K562 (cell line): ENCODE data around the gene PXMP2. TPM values are rescaled to one million over a fixed set of nuclear protein-coding genes. Genes with fewer than 3 reads are reported as not detected.

Experiments used
- ATAC-seq: fragments of 200-7000 bp; cut with Tn5 transposase; 3 replicates; pipeline ENCODE4 v1.9.1; 2020; ENCODE audit warnings: moderate library complexity
- BruUV-seq: library from RNA; stranded (reverse); fragments of 400-500 nt; replicated peaks from 2 replicates; lab custom pipeline; 2021; lab: Mats Ljungman, UMichigan
- CTCF ChIA-PET: fragments of 300-600 bp; formaldehyde crosslinking; extraction: SDS; loops from one replicate; lab custom pipeline; 2021; ENCODE audit warnings: low intra/inter-chr PET ratio; lab: Yijun Ruan, JAX
- POLR2A ChIA-PET: fragments of 300-600, 350-650 bp; sonication (Branson Sonifier 250); formaldehyde crosslinking; extraction: SDS; loops from one replicate; lab custom pipeline; 2021; ENCODE audit warnings: antibody characterized with exemption, inconsistent platforms; lab: Yijun Ruan, JAX
- DNase-seq, 4 experiments: peaks; one replicate each; pipeline versions ENCODE4 v3.0.0 to v3.0.0-alpha.2; 2011 to 2018; ENCODE audit warnings: low spot score in 3 of 4, mixed read lengths in 3 of 4; ENCODE audit errors: extremely low read depth in 1 of 4
- FAIRE-seq: peaks from 2 replicates; lab custom pipeline; 2011; peaks lifted over from hg19 to GRCh38; lab: Jason Lieb, UNC
- H2AFZ ChIP-seq: 2 replicates; pipeline ENCODE4 v1.6.0; 2011; ENCODE audit warnings: low read depth, low read length, control low read depth, inconsistent platforms
- H3K27ac ChIP-seq: fragments of 200-600 bp; 3 replicates; pipeline ENCODE4 v1.8.0; 2011; ENCODE audit warnings: low read depth, mild to moderate bottlenecking, control low read depth, inconsistent platforms, low read length, moderate library complexity, mixed read lengths; ENCODE audit errors: extremely low read depth
- H3K27me3 ChIP-seq, 2 experiments: fragments of 300-600 bp in 1 of 2; 2 replicates in 1 of 2; 3 replicates in 1 of 2; pipeline versions ENCODE4 v1.6.0 to v1.8.0; 2011; ENCODE audit warnings: inconsistent platforms in 2 of 2, low read length in 2 of 2, mild to moderate bottlenecking in 1 of 2, mixed read lengths in 1 of 2, moderate library complexity in 1 of 2; ENCODE audit not compliant: control insufficient read depth in 2 of 2, insufficient read depth in 2 of 2
- H3K36me3 ChIP-seq: fragments of 300-600 bp; 3 replicates; pipeline ENCODE4 v1.8.0; 2011; ENCODE audit warnings: mild to moderate bottlenecking, low read length, inconsistent platforms; ENCODE audit not compliant: control insufficient read depth, insufficient read depth
- H3K4me1 ChIP-seq, 2 experiments: fragments of 200-600 bp in 1 of 2; replicated peaks in 1 of 2; 2 replicates in 1 of 2; 3 replicates in 1 of 2; pipeline versions ENCODE4 v1.5.1 to v1.8.0; 2011; ENCODE audit warnings: inconsistent platforms in 2 of 2, low read length in 2 of 2, mild to moderate bottlenecking in 1 of 2, mixed read lengths in 1 of 2, moderate library complexity in 1 of 2; ENCODE audit not compliant: control insufficient read depth in 2 of 2, insufficient read depth in 2 of 2
- H3K4me2 ChIP-seq: 2 replicates; pipeline ENCODE4 v1.6.1; 2011; ENCODE audit warnings: low read length, control low read depth, inconsistent platforms, mixed read lengths; ENCODE audit not compliant: insufficient read depth
- H3K4me3 ChIP-seq: fragments of 200-600 bp; sonication (generic), shearing (Covaris generic); 2 replicates; pipeline ENCODE4 v1.5.1; 2016; ENCODE audit warnings: control low read depth, inconsistent platforms
- H3K79me2 ChIP-seq: fragments of 200-600 bp; 3 replicates; pipeline ENCODE4 v1.8.0; 2011; ENCODE audit warnings: low read length, inconsistent platforms; ENCODE audit not compliant: control insufficient read depth, insufficient read depth
- H3K9ac ChIP-seq, 2 experiments: 2 replicates each; pipeline versions ENCODE4 v1.6.0 to v1.6.1; 2011; ENCODE audit warnings: low read depth in 2 of 2, low read length in 2 of 2, control low read depth in 1 of 2, inconsistent platforms in 1 of 2, mild to moderate bottlenecking in 1 of 2, mixed read lengths in 1 of 2; ENCODE audit not compliant: insufficient read depth in 1 of 2
- H3K9me1 ChIP-seq: one replicate; pipeline ENCODE4 v1.6.0; 2011; ENCODE audit warnings: inconsistent platforms, mild to moderate bottlenecking, low read length, moderate library complexity; ENCODE audit not compliant: control insufficient read depth, insufficient read depth
- H3K9me3 ChIP-seq: replicated peaks from 2 replicates; pipeline ENCODE4 v1.5.1; 2011; ENCODE audit warnings: low read depth, low read length, inconsistent platforms; ENCODE audit not compliant: control insufficient read depth, insufficient read depth
- H4K20me1 ChIP-seq: replicated peaks from 2 replicates; pipeline ENCODE4 v1.6.1; 2011; ENCODE audit warnings: low read length, inconsistent platforms, mixed read lengths; ENCODE audit not compliant: control insufficient read depth, insufficient read depth
- BCOR ChIP-seq: fragments of 450-650 bp; IDR thresholded peaks from 2 replicates; pipeline ENCODE4 v1.6.1; 2016
- BRF2 ChIP-seq: IDR thresholded peaks from 3 replicates; pipeline ENCODE4 v1.6.1; 2011; ENCODE audit warnings: borderline replicate concordance, mild to moderate bottlenecking; ENCODE audit not compliant: insufficient read length, insufficient read depth
- CBX8 ChIP-seq: fragments of 200-600 bp; sonication (generic); IDR thresholded peaks from 2 replicates; pipeline ENCODE4 v1.6.1; 2012; ENCODE audit warnings: borderline replicate concordance, mixed run types, low read depth, mild to moderate bottlenecking, moderate library complexity, mixed read lengths, low read length, control low read depth, inconsistent platforms; ENCODE audit not compliant: poor library complexity, severe bottlenecking; ENCODE audit errors: extremely low read depth
- E2F3 ChIP-seq: fragments of 250-450 bp; sonication (Bioruptor Pico); IDR thresholded peaks from 2 replicates; pipeline ENCODE4 v1.4.0; 2020; ENCODE audit warnings: mild to moderate bottlenecking
- ESRRB ChIP-seq: fragments of 250-450 bp; sonication (Bioruptor Pico); IDR thresholded peaks from 2 replicates; pipeline ENCODE4 v1.5.0; 2020; ENCODE audit warnings: mild to moderate bottlenecking, moderate library complexity, borderline replicate concordance
- FOXA1 ChIP-seq: fragments of 450-650 bp; IDR thresholded peaks from 2 replicates; pipeline ENCODE4 v1.6.1; 2016; ENCODE audit warnings: mild to moderate bottlenecking, borderline replicate concordance
- HINFP ChIP-seq: fragments of 450-650 bp; conservative IDR thresholded peaks from 2 replicates; pipeline ENCODE4 v1.6.1; 2016; ENCODE audit warnings: missing genetic modification characterization, low read depth, mild to moderate bottlenecking, control low read depth, missing compliant biosample characterization
- HMG20B ChIP-seq: fragments of 250-450 bp; sonication (Bioruptor Pico); IDR thresholded peaks from 2 replicates; pipeline ENCODE4 v1.5.0; 2021; ENCODE audit warnings: mild to moderate bottlenecking
- HNRNPL ChIP-seq: fragments of 200-400 bp; formaldehyde crosslinking; IDR thresholded peaks from 2 replicates; pipeline ENCODE4 v1.6.1; 2017; ENCODE audit warnings: low read depth, mild to moderate bottlenecking, low read length
- HNRNPLL ChIP-seq: fragments of 200-400 bp; formaldehyde crosslinking; IDR thresholded peaks from 2 replicates; pipeline ENCODE4 v1.6.1; 2017; ENCODE audit warnings: low read length, low read depth, mild to moderate bottlenecking; ENCODE audit not compliant: poor library complexity, severe bottlenecking
- MCM3 ChIP-seq: fragments of 450-650 bp; IDR thresholded peaks from 2 replicates; pipeline ENCODE4 v1.6.1; 2016
- NCOR1 ChIP-seq: fragments of 450-650 bp; IDR thresholded peaks from 2 replicates; pipeline ENCODE4 v1.6.1; 2016; ENCODE audit warnings: mild to moderate bottlenecking, moderate library complexity
- PHTF2 ChIP-seq: fragments of 250-450 bp; sonication (Bioruptor Pico); IDR thresholded peaks from 2 replicates; pipeline ENCODE4 v1.5.0; 2021; ENCODE audit warnings: mild to moderate bottlenecking
- POLR2G ChIP-seq: fragments of 200-400 bp; formaldehyde crosslinking; IDR thresholded peaks from 2 replicates; pipeline ENCODE4 v1.6.1; 2017; ENCODE audit warnings: low read depth, mild to moderate bottlenecking, antibody characterized with exemption, low read length, moderate library complexity
- RBFOX2 ChIP-seq: fragments of 200-400 bp; formaldehyde crosslinking; IDR thresholded peaks from 2 replicates; pipeline ENCODE4 v1.6.1; 2017; ENCODE audit warnings: low read depth, mild to moderate bottlenecking, low read length, moderate library complexity
- UBTF ChIP-seq, 2 experiments: IDR thresholded peaks; 2 replicates each; pipeline ENCODE4 v1.6.1; 2012; ENCODE audit warnings: improper control_type of control experiment in 2 of 2, low read depth in 2 of 2, low read length in 2 of 2, borderline replicate concordance in 1 of 2
- ZC3H8 ChIP-seq: fragments of 450-650 bp; IDR thresholded peaks from 2 replicates; pipeline ENCODE4 v1.6.1; 2017
- ZNF766 ChIP-seq: fragments of 200-800 bp; sonication (Bioruptor generic); conservative IDR thresholded peaks from 2 replicates; pipeline ENCODE4 v1.6.1; 2016; ENCODE audit warnings: missing genetic modification characterization, missing compliant biosample characterization
- WGBS: fragments of 100-300 bp; shearing (Covaris generic); methylation state at CpG from one replicate; pipeline ENCODE4 v1.1.6; 2016; ENCODE audit warnings: low coverage, mixed read lengths; ENCODE audit not compliant: insufficient coverage; ENCODE audit errors: missing lambda C conversion rate; 5-methylcytosine and 5-hydroxymethylcytosine counted together
- in situ Hi-C: fragments of 300-500 bp; cut with MboI; formaldehyde crosslinking; loops from 4 replicates; pipeline ENCODE4 v1.15.0; 2018; ENCODE audit warnings: inconsistent platforms, mixed read lengths
- intact Hi-C: fragments of 100-400 bp; cut with micrococcal nuclease; formaldehyde crosslinking; loops from 2 replicates; pipeline ENCODE4 v1.14.2; 2022
- polyA plus RNA-seq, 8 experiments: library from polyadenylated mRNA; depleted of rRNA in 4 of 8; stranded (reverse) in 5 of 8; unstranded in 3 of 8; fragments of >200 nt; fragmentation: Nextera tagmentation in 2 of 8; fragmentation: Illumina TruSeq in 1 of 8; extraction: Ambion mirVana in 2 of 8; extraction: Trizol in 1 of 8; gene quantifications; 2 replicates each; pipeline versions ENCODE4 v1.2.1 to v1.2.3, GENCODE V29; 2011 to 2014; ENCODE audit warnings: inconsistent platforms in 1 of 8, missing spikeins in 1 of 8
- total RNA-seq, 7 experiments: library from RNA; depleted of rRNA in 6 of 7; stranded (reverse); fragments of >200 nt in 6 of 7; fragmentation: Illumina TruSeq in 2 of 7; extraction: Trizol in 2 of 7; gene quantifications; 2 replicates each; pipeline versions ENCODE4 v1.2.1 to v1.2.3, GENCODE V29; 2011 to 2021; ENCODE audit warnings: low replicate concordance in 1 of 7

PXMP2 gene
- total and polyA plus RNA-seq, 9 of the 15 experiments (the other 6 are each of a cell fraction or from before 2014, with no cell fraction given), result 3.0 to 66.1 (median 44.7) TPM

GRCh38 chr12:132727091-132727794, 39.9 kb downstream of the PXMP2 start:
- Histone ChIP-seq H3K4me2 (no peak overlapping the region), H3K79me2 (no peaks in the 10 kb centered on the region), H2AFZ (no peak overlapping the region), H3K4me1 (peaks cover 0 to 18% of the 10 kb centered on the region in 2 experiments; a peak in 3 of 5 replicates), H3K9me3 (peaks cover 6% of the 10 kb centered on the region; the same call in 1 of the 2 replicates), H3K27ac (no peak overlapping the region), H3K36me3 (peaks cover 95% of the 10 kb centered on the region), H3K4me3 (no peak overlapping the region), H3K9ac (no peak overlapping the region; a peak in 1 of 4 replicates), H4K20me1 (no peaks in the 10 kb centered on the region; the same call in 1 of the 2 replicates), H3K27me3 (no peaks in the 10 kb centered on the region), H3K9me1 (peaks cover 5% of the 10 kb centered on the region)
- no peak for DNase-seq
- no peak for ATAC-seq
- in situ Hi-C loops, result no loop called here
- 94% methylated on average over 29 of the region's 37 CpGs for WGBS
- no TSS peak for BruUV-seq
- POLR2A ChIA-PET, result interaction anchor here (0.6 kb wide), 1 partner anchor 35 kb away, joined by 4 read pairs; no protein-coding TSS in a partner anchor
- intact Hi-C loops, result no loop called here
- FAIRE-seq, result no peak
- CTCF ChIA-PET, result no interaction called here
- TF ChIP-seq POLR2G (peak; percentile 56), ZC3H8 (no peak), ESRRB (CRISPR knock-in tag) (no peak), BCOR (no peak), CBX8 (no peak), FOXA1 (no peak), HINFP (tag) (no peak), BRF2 (no peak), ZNF766 (CRISPR knock-in tag) (no peak), UBTF (IDR thresholded peaks at IDR 0.05; ENCODE audit: borderline replicate concordance in 1 of 2, low read depth in 2 of 2, low read length in 2 of 2) (no peak), MCM3 (no peak), HNRNPL (peak; percentile 97), E2F3 (CRISPR knock-in tag) (no peak), HNRNPLL (no peak), NCOR1 (no peak), RBFOX2 (peak; percentile 37; the same call in 1 of the 2 replicates), HMG20B (CRISPR knock-in tag) (no peak), PHTF2 (CRISPR knock-in tag) (no peak)
